ENCODE results near the gene IFNA17. TPM values are rescaled to one million over a fixed set of nuclear protein-coding genes. Genes with fewer than 3 reads are reported as not detected.

Gene IFNA17
- total and polyA plus RNA-seq, 4 donors = not detected

DNA sequence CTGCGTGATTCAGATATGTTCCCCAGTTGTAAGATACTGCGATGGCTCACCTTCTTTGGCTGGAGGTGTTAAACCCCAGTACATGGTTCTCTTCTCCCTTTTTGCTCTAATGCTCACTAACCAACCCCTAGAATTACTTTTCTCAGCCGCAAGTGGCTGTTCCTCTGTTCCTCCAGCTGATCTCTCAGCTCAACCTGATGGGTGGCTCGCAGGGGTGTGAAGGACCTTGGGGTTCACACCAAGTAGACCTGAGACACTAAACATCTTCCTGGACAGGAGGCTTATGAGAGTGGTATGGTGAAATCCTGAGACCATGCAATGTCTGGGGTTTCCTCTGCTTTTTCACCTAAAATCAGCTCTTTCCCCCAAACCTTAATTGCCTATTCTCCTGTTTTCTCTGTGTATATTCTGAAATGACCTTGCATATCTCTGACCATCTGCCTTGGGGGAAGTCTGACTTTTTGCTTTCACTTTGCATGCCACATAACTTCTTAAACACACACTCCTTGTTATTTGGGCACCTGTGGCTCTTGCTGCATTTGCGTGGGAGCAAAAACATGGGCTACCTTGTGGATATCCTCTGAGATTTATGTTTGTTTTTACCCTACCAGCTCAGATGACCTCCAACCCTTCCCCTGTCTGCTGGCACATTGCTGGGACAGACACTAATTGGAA lies 27.7 kb upstream of the IFNA17 start:
- no peak overlapping the region for H3K27ac ChIP-seq (ENCODE audit: low read depth in 1 of 2, low read length in 2 of 2)
- DNase-seq (ENCODE audit: low spot score) = no peak
- TF ChIP-seq JUND (IDR thresholded peaks at IDR 0.05) (no peak), TAF1 (conservative IDR thresholded peaks at IDR 0.05) (no peak), SP1 (IDR thresholded peaks at IDR 0.05) (no peak), FOXA2 (IDR thresholded peaks at IDR 0.05) (no peak)
- no peaks in the 10 kb centered on the region for H3K36me3 ChIP-seq (ENCODE audit: control insufficient read depth in 4 of 4, insufficient read depth in 3 of 4, low read depth in 1 of 4, low read length in 3 of 4)
- H3K9ac ChIP-seq (ENCODE audit: low read depth in 1 of 2, low read length in 2 of 2) = no peak overlapping the region
- H3K27me3 ChIP-seq (ENCODE audit: control insufficient read depth in 4 of 4, insufficient read depth in 4 of 4, low read length in 3 of 4) = peaks cover 0 to 22% (median 0%) of the 10 kb centered on the region in 4 donors
- no peaks in the 10 kb centered on the region for H3K9me3 ChIP-seq (ENCODE audit: control insufficient read depth in 4 of 4, low read length in 3 of 4)
- H3K4me3 ChIP-seq (ENCODE audit: low read depth in 1 of 3, low read length in 3 of 3) = no peak overlapping the region
- H3K4me1 ChIP-seq (ENCODE audit: control insufficient read depth in 4 of 4, insufficient read depth in 4 of 4, low read length in 3 of 4) = no peaks in the 10 kb centered on the region
- 74% methylated on average over 5 of the region's 5 CpGs for WGBS

DNA sequence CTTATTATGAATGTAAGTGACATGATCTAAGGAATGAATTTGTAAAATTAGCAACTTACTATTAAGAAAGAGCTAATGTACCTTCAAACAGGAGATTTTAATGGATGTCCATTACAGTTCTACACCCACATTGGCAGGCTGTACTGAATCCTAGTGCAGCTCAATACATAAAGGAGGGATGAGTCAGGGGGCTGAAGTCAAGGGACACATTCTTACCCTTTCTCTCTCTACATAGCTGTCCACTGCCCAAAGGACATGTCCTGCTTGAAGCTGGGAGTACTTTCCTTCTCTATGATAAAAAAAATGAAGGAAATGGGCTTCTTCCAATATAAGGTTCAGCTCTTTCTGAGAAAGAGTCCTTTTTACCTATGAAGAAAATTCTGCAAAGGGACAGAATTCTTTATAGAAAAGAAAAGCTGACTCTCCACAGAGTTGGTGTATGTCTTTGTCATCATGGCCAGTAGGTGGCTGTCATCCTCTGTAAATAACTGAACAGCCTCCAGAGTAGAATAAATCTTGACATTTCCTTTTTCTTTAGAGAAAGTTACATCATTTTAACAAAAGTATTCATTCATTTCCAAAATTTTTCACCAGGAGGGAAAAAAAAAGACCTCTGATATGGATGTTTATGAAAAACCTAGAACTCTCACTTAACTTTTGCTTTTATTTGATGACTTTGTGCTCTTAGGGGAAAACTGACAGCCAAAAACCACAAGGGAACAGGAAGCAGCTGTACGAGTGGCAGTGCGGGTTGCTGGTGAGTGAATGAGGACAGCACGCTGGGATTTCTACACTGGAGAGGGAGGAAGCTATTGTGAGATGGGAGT lies 24.9 kb upstream of the IFNA17 start:
- under 1% methylated on average over 3 of the region's 3 CpGs for WGBS
- no peak for DNase-seq (ENCODE audit: low spot score)

DNA sequence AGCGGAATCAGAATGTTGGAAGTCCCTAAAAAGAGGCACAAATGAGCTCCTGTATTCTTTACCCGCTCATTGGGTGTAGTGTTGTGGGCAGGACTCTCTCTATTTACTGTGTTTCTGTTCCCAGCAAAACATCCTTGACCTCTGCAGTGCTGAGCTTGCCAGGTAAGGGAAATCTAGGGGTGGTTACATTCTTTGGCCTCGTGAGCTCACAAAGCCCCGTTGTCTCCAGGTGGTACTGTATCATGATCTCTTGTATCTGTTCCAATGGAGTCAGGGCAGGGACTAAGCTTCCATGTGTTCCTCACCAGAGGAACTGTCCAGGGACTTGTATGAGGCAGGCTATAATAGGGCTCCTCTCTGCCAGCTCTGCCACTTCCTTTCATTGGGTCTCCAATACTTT lies 23.6 kb upstream of the IFNA17 start:
- H3K9me3 ChIP-seq (ENCODE audit: control insufficient read depth in 4 of 4, low read length in 3 of 4) = no peaks in the 10 kb centered on the region
- no peak overlapping the region for H3K9ac ChIP-seq (ENCODE audit: low read depth in 1 of 2, low read length in 2 of 2)
- TF ChIP-seq FOXA2 (IDR thresholded peaks at IDR 0.05) (no peak), YY1 (IDR thresholded peaks at IDR 0.05) (no peak)
- WGBS = 44% methylated on average over 4 of the region's 4 CpGs
- no peaks in the 10 kb centered on the region for H3K4me1 ChIP-seq (ENCODE audit: control insufficient read depth in 4 of 4, insufficient read depth in 4 of 4, low read length in 3 of 4)
- H3K36me3 ChIP-seq (ENCODE audit: control insufficient read depth in 4 of 4, insufficient read depth in 3 of 4, low read depth in 1 of 4, low read length in 3 of 4) = no peaks in the 10 kb centered on the region
- no peak overlapping the region for H3K27ac ChIP-seq (ENCODE audit: low read depth in 1 of 2, low read length in 2 of 2)
- DNase-seq (ENCODE audit: low spot score) = no peak
- H3K27me3 ChIP-seq (ENCODE audit: control insufficient read depth in 4 of 4, insufficient read depth in 4 of 4, low read length in 3 of 4) = peaks cover 0 to 18% (median 0%) of the 10 kb centered on the region in 4 donors
- no peak overlapping the region for H3K4me3 ChIP-seq (ENCODE audit: low read depth in 1 of 3, low read length in 3 of 3)

More for the DNA sequence above, 24.9 kb upstream of the IFNA17 start:
- H3K27me3 ChIP-seq (ENCODE audit: control insufficient read depth in 4 of 4, insufficient read depth in 4 of 4, low read length in 3 of 4) = peaks cover 0 to 24% (median 0%) of the 10 kb centered on the region in 4 donors
- H3K4me1 ChIP-seq (ENCODE audit: control insufficient read depth in 4 of 4, insufficient read depth in 4 of 4, low read length in 3 of 4) = no peaks in the 10 kb centered on the region
- no peak overlapping the region for H3K9ac ChIP-seq (ENCODE audit: low read depth in 1 of 2, low read length in 2 of 2)
- no peaks in the 10 kb centered on the region for H3K36me3 ChIP-seq (ENCODE audit: control insufficient read depth in 4 of 4, insufficient read depth in 3 of 4, low read depth in 1 of 4, low read length in 3 of 4)
- H3K9me3 ChIP-seq (ENCODE audit: control insufficient read depth in 4 of 4, low read length in 3 of 4) = no peaks in the 10 kb centered on the region
- no peak overlapping the region for H3K4me3 ChIP-seq (ENCODE audit: low read depth in 1 of 3, low read length in 3 of 3)
- TF ChIP-seq, protein P1, sequence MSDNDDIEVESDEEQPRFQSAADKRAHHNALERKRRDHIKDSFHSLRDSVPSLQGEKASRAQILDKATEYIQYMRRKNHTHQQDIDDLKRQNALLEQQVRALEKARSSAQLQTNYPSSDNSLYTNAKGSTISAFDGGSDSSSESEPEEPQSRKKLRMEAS (IDR thresholded peaks at IDR 0.05) = no peak
- TF ChIP-seq, protein P2, sequence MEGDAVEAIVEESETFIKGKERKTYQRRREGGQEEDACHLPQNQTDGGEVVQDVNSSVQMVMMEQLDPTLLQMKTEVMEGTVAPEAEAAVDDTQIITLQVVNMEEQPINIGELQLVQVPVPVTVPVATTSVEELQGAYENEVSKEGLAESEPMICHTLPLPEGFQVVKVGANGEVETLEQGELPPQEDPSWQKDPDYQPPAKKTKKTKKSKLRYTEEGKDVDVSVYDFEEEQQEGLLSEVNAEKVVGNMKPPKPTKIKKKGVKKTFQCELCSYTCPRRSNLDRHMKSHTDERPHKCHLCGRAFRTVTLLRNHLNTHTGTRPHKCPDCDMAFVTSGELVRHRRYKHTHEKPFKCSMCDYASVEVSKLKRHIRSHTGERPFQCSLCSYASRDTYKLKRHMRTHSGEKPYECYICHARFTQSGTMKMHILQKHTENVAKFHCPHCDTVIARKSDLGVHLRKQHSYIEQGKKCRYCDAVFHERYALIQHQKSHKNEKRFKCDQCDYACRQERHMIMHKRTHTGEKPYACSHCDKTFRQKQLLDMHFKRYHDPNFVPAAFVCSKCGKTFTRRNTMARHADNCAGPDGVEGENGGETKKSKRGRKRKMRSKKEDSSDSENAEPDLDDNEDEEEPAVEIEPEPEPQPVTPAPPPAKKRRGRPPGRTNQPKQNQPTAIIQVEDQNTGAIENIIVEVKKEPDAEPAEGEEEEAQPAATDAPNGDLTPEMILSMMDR (IDR thresholded peaks at IDR 0.05; ENCODE audit: low read depth, low read length, missing input control) = peak; percentile 57
- peak; percentile 65 to 68 for TF ChIP-seq RAD21 (IDR thresholded peaks at IDR 0.05)
- TF ChIP-seq TAF1 (conservative IDR thresholded peaks at IDR 0.05) = no peak
- H3K27ac ChIP-seq (ENCODE audit: low read depth in 1 of 2, low read length in 2 of 2) = no peak overlapping the region

DNA sequence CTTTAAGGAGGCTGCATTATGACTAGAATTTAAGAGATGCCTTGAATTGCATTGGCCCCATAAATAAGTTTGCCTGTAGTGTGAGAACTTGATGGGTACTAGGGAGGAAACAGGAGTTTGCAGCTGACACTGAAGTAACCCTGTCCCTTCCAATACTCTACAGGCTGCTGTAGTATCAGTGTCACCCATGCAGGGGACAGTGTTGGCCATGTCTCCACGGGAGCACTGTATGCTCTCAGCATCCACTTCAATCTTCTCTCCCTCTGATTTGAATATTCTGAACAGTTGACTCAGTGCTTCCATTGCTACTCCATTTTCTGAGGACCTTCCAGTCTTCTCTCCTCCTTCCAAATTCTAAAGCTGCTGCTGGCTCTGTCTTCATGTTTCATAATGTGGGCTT lies 23.2 kb upstream of the IFNA17 start:
- no peaks in the 10 kb centered on the region for H3K9me3 ChIP-seq (ENCODE audit: control insufficient read depth in 4 of 4, low read length in 3 of 4)
- TF ChIP-seq, protein P3, sequence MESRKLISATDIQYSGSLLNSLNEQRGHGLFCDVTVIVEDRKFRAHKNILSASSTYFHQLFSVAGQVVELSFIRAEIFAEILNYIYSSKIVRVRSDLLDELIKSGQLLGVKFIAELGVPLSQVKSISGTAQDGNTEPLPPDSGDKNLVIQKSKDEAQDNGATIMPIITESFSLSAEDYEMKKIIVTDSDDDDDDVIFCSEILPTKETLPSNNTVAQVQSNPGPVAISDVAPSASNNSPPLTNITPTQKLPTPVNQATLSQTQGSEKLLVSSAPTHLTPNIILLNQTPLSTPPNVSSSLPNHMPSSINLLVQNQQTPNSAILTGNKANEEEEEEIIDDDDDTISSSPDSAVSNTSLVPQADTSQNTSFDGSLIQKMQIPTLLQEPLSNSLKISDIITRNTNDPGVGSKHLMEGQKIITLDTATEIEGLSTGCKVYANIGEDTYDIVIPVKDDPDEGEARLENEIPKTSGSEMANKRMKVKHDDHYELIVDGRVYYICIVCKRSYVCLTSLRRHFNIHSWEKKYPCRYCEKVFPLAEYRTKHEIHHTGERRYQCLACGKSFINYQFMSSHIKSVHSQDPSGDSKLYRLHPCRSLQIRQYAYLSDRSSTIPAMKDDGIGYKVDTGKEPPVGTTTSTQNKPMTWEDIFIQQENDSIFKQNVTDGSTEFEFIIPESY (IDR thresholded peaks at IDR 0.05) = no peak
- TF ChIP-seq FOXA1 (IDR thresholded peaks at IDR 0.05) (no peak), JUND (IDR thresholded peaks at IDR 0.05) (no peak), HNF4G (IDR thresholded peaks at IDR 0.05) (no peak), TAF1 (conservative IDR thresholded peaks at IDR 0.05) (no peak), HNF4A (conservative IDR thresholded peaks at IDR 0.05) (no peak), NR2F2 (IDR thresholded peaks at IDR 0.05) (no peak), GABPA (IDR thresholded peaks at IDR 0.05 in 1 of 2, conservative IDR thresholded peaks at IDR 0.05 in 1 of 2) (no peak), YY1 (IDR thresholded peaks at IDR 0.05) (no peak), EGR1 (IDR thresholded peaks at IDR 0.05; ENCODE audit: low read depth in 2 of 2) (no peak)
- TF ChIP-seq, protein P1 (IDR thresholded peaks at IDR 0.05) = no peak
- TF ChIP-seq, protein P4, sequence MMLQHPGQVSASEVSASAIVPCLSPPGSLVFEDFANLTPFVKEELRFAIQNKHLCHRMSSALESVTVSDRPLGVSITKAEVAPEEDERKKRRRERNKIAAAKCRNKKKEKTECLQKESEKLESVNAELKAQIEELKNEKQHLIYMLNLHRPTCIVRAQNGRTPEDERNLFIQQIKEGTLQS (IDR thresholded peaks at IDR 0.05) = no peak
- no peak overlapping the region for H3K4me3 ChIP-seq (ENCODE audit: low read depth in 1 of 3, low read length in 3 of 3)
- no peak overlapping the region for H3K9ac ChIP-seq (ENCODE audit: low read depth in 1 of 2, low read length in 2 of 2)
- peaks cover 0 to 18% (median 0%) of the 10 kb centered on the region in 4 donors for H3K27me3 ChIP-seq (ENCODE audit: control insufficient read depth in 4 of 4, insufficient read depth in 4 of 4, low read length in 3 of 4)
- no peaks in the 10 kb centered on the region for H3K36me3 ChIP-seq (ENCODE audit: control insufficient read depth in 4 of 4, insufficient read depth in 3 of 4, low read depth in 1 of 4, low read length in 3 of 4)
- WGBS = 25% methylated on average over 1 of the region's 1 CpG
- DNase-seq (ENCODE audit: low spot score) = no peak
- H3K4me1 ChIP-seq (ENCODE audit: control insufficient read depth in 4 of 4, insufficient read depth in 4 of 4, low read length in 3 of 4) = no peaks in the 10 kb centered on the region
- no peak overlapping the region for H3K27ac ChIP-seq (ENCODE audit: low read depth in 1 of 2, low read length in 2 of 2)

All from liver (tissue), 9 donors.